Body of pancreas (tissue), 4 donors: Measurements from ENCODE around the gene FAM43A. TPM values are rescaled to one million over a fixed set of nuclear protein-coding genes. Genes with fewer than 3 reads are reported as not detected.

ENCODE experiments used
- ATAC-seq: fragments of 150-250 bp; one replicate; pipeline ENCODE4 v1.9.1; 2016
- DNase-seq, 4 donors: peaks; one replicate each; pipeline ENCODE4 v3.0.0-alpha.2; 2019
- H3K27ac ChIP-seq, 4 donors: fragments of 200-600 bp; sonication (generic); 1 replicate in 3 of 4; 2 replicates in 1 of 4; pipeline versions ENCODE4 v1.5.1 to v1.6.1; 2016 to 2019; ENCODE audit warnings: mild to moderate bottlenecking in 1 of 4, mixed read lengths in 1 of 4, moderate library complexity in 1 of 4
- H3K27me3 ChIP-seq, 2 donors: fragments of 200-600 bp; sonication (generic); one replicate each; pipeline ENCODE4 v1.6.0; 2016; ENCODE audit warnings: mild to moderate bottlenecking in 1 of 2
- H3K36me3 ChIP-seq, 2 donors: fragments of 200-600 bp; sonication (generic); replicated peaks in 1 of 2; 2 replicates each; pipeline ENCODE4 v1.5.1; 2016; ENCODE audit warnings: low read depth in 2 of 2; ENCODE audit not compliant: insufficient read depth in 1 of 2
- H3K4me1 ChIP-seq: fragments of 200-600 bp; sonication (generic); one replicate; pipeline ENCODE4 v1.6.0; 2016
- H3K4me3 ChIP-seq, 2 donors: fragments of 200-600 bp; sonication (generic); 1 replicate in 1 of 2; 2 replicates in 1 of 2; pipeline ENCODE4 v1.5.1; 2016 to 2019
- H3K9me3 ChIP-seq, 3 donors: fragments of 200-600 bp; sonication (generic); 1 replicate in 2 of 3; 2 replicates in 1 of 3; pipeline ENCODE4 v1.5.1; 2016
- POLR2A ChIP-seq, 3 donors: fragments of 450-650 bp; IDR thresholded peaks; one replicate each; pipeline ENCODE4 v1.6.1; 2016; ENCODE audit warnings: antibody characterized with exemption in 3 of 3, mild to moderate bottlenecking in 2 of 3
- WGBS, 2 donors: methylation state at CpG; one replicate each; pipeline ENCODE4 v1.1.5; 2017; 5-methylcytosine and 5-hydroxymethylcytosine counted together
- intact Hi-C: fragments of 100-400 bp; cut with DNase I; formaldehyde crosslinking; loops from one replicate; pipeline ENCODE4 v1.15.1; 2023
- total RNA-seq, 2 donors: library from RNA; depleted of rRNA; stranded (reverse); fragments of >200 nt; gene quantifications; one replicate each; pipeline ENCODE4 v1.1.0, GENCODE V29; 2016
- TF ChIP-seq, protein P1 (sequence below), 7 experiments: fragments of 450-650 bp in 4 of 7; fragments of 200-600 bp in 3 of 7; sonication (generic) in 3 of 7; IDR thresholded peaks; one replicate each; pipeline ENCODE4 v1.5.1; 2016 to 2019; ENCODE audit warnings: antibody characterized with exemption in 7 of 7

FAM43A gene
- total RNA-seq, 2 donors from 2014 or later: 5.2 to 5.3 TPM

DNA sequence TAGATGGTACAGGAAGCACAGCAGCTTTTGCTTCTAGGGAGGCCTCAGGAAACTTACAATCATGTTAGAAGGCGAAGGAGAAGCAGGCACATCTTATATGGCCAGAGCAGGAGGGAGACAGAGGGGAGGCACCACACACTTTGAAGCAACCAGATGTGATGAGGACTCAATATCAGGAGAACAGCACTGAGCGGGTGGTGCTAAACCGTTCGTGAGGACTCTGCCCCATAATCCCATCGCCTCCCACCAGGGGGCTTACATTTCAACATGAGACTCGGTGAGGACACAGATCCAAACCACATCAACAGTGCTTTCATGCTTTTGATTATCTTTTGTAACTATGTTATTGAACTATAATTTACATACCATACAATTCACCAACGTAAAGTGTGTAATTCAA, 44.9 kb upstream of the FAM43A start:
- no peak overlapping the region for H3K4me3 ChIP-seq
- intact Hi-C loops: no loop called here
- no peaks in the 10 kb centered on the region for H3K27me3 ChIP-seq
- ATAC-seq: no peak
- no peak overlapping the region for H3K27ac ChIP-seq
- TF ChIP-seq POLR2A (IDR thresholded peaks at IDR 0.05): no peak
- TF ChIP-seq, protein P1, sequence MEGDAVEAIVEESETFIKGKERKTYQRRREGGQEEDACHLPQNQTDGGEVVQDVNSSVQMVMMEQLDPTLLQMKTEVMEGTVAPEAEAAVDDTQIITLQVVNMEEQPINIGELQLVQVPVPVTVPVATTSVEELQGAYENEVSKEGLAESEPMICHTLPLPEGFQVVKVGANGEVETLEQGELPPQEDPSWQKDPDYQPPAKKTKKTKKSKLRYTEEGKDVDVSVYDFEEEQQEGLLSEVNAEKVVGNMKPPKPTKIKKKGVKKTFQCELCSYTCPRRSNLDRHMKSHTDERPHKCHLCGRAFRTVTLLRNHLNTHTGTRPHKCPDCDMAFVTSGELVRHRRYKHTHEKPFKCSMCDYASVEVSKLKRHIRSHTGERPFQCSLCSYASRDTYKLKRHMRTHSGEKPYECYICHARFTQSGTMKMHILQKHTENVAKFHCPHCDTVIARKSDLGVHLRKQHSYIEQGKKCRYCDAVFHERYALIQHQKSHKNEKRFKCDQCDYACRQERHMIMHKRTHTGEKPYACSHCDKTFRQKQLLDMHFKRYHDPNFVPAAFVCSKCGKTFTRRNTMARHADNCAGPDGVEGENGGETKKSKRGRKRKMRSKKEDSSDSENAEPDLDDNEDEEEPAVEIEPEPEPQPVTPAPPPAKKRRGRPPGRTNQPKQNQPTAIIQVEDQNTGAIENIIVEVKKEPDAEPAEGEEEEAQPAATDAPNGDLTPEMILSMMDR (IDR thresholded peaks at IDR 0.05): no peak
- no peaks in the 10 kb centered on the region for H3K9me3 ChIP-seq
- DNase-seq: no peak
- WGBS, 2 donors: 67 to 73% methylated on average over 7 of the region's 7 CpGs
- peaks cover 0 to 22% of the 10 kb centered on the region in 2 donors for H3K36me3 ChIP-seq
- H3K4me1 ChIP-seq: no peaks in the 10 kb centered on the region

DNA sequence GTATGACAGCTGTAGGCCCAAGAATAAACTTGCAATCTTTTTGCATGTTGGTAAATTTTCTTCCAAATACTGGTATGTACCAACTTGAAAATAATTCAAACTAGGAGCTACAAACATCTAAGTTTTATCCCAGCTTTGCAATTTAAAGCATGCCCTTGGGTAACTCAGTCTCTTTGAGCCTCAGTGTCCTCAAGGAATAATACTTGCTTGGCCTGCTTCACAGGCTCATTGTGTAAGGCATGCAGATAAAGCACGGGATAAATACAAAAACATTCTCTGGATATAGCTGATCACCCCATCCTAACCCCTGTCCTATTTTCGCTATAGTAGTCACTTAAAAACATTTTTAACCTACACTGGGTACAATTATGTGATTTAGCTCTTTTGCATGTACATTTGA, 42.9 kb upstream of the FAM43A start:
- H3K4me1 ChIP-seq: no peaks in the 10 kb centered on the region
- no peak overlapping the region for H3K27ac ChIP-seq
- no peaks in the 10 kb centered on the region for H3K27me3 ChIP-seq
- intact Hi-C loops: no loop called here
- no peak for TF ChIP-seq POLR2A (IDR thresholded peaks at IDR 0.05)
- TF ChIP-seq, protein P1 (IDR thresholded peaks at IDR 0.05): no peak
- no peaks in the 10 kb centered on the region for H3K9me3 ChIP-seq
- DNase-seq: no peak
- 85 to 87% methylated on average over 2 of the region's 2 CpGs for WGBS, 2 donors
- H3K36me3 ChIP-seq: peaks cover 0 to 25% of the 10 kb centered on the region in 2 donors
- no peak overlapping the region for H3K4me3 ChIP-seq
- no peak for ATAC-seq

DNA sequence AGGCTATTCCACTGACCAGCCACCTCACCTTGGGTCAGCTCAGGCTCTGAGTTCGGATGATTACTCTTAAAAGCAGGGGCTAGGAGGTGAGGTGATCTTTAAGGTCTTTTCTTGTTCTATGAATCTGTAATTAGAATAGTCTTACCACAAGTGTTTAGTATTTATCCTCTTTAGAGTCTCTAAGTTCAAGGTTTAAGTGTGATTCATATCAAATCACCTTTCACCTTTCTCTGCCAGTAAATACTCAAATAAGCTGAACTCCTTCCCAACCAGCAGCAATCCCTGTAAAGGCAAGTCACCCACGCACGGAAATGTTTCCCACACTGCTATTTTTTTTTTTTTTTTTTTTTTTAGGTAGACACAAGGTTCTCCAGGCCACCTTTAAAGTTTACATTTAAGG, 37.9 kb upstream of the FAM43A start:
- ATAC-seq (no peak), DNase-seq (no peak)
- Histone ChIP-seq H3K36me3 (peaks cover 5 to 45% of the 10 kb centered on the region in 2 donors), H3K4me3 (no peak overlapping the region), H3K9me3 (no peaks in the 10 kb centered on the region), H3K4me1 (no peaks in the 10 kb centered on the region), H3K27me3 (no peaks in the 10 kb centered on the region), H3K27ac (no peak overlapping the region)
- intact Hi-C loops: no loop called here
- TF ChIP-seq, protein P1 (IDR thresholded peaks at IDR 0.05): no peak
- TF ChIP-seq POLR2A (IDR thresholded peaks at IDR 0.05): no peak
- WGBS, 2 donors: 78 to 87% methylated on average over 3 of the region's 3 CpGs

DNA sequence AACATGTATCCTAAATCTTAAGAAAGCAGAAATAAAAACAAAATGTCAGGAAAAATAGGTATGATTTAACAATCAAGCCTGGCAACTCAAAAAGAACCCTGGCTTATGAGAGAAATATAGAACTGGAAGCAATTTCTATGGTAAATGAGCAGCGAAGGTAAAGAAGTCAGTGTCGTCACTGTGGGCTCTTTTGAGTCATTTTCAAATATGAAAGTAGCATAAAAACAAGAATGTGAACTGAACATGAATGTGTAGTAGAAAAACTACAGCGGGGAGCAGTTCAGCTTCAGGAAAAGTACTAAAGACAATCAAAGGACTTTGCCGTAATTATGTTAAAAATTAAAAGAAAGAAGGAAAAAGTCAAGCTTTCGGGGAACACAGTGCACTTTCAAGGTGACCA, 31.2 kb upstream of the FAM43A start:
- Histone ChIP-seq H3K36me3 (peaks cover 0 to 30% of the 10 kb centered on the region in 2 donors), H3K4me3 (no peak overlapping the region), H3K4me1 (no peaks in the 10 kb centered on the region), H3K27me3 (no peaks in the 10 kb centered on the region), H3K9me3 (no peaks in the 10 kb centered on the region), H3K27ac (no peak overlapping the region)
- TF ChIP-seq, protein P1 (IDR thresholded peaks at IDR 0.05): no peak
- TF ChIP-seq POLR2A (IDR thresholded peaks at IDR 0.05): no peak
- WGBS, 2 donors: 91 to 93% methylated on average over 5 of the region's 5 CpGs
- DNase-seq (no peak), ATAC-seq (no peak)
- intact Hi-C loops: no loop called here

DNA sequence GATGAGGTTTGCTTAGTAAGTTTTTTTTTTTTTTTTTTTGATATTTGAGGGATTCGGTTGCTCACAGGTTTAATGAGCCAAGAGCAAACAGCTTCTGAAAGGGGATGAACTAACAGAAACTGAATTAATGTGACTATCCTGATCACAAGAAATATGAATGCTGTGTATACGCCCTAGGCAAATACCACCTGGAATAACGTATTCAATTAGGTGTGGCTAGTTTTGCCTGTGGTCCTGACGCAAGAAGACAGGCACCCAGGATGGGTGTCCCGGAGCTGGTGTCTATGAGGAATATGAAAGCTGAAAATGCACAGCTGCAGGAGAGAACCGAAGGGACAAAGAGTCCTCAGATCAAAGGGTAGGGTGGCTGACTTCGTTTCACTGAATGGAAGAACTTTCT, 28.2 kb upstream of the FAM43A start:
- DNase-seq (no peak), ATAC-seq (no peak)
- 78 to 82% methylated on average over 7 of the region's 7 CpGs for whole genome bisulfite sequencing, 2 donors
- no peaks in the 10 kb centered on the region for H3K9me3 ChIP-seq
- no peaks in the 10 kb centered on the region for H3K4me1 ChIP-seq
- H3K4me3 ChIP-seq: no peak overlapping the region
- H3K36me3 ChIP-seq: peaks cover 0 to 13% of the 10 kb centered on the region in 2 donors
- no peak for TF ChIP-seq POLR2A (IDR thresholded peaks at IDR 0.05)
- TF ChIP-seq, protein P1 (IDR thresholded peaks at IDR 0.05): no peak
- H3K27me3 ChIP-seq: no peaks in the 10 kb centered on the region
- H3K27ac ChIP-seq: no peak overlapping the region
- intact Hi-C loops: no loop called here
